ENCODE measurements around the gene ZNF224.

DNA sequence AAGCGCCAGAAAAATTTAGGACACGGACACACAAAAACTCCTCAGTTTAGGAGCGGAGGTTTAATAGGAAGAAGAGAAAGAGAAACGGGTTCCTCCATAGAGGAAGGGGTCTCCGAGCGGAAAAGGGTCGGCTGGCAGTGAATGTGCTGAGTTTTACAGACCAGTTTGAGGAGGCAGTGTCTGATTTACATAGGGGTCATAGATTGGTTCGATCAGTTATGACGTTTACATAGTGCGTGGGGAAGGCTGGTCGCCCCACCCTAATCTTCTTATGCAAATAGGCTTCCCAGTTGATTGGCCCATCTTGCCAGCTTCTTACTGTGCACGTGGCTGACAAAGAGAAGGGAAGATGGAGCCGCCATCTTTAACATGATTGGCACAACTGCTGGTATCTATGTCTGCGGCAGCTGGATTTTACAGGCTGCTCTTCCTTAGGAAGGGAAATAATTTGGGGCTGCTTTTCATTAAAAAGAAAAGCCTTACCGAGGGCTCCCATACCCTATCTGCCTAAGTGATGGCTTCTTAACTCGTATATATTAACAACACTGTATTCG is 17.8 kb downstream of the ZNF224 start:
- TF ChIP-seq POLR2AphosphoS5 (IDR thresholded peaks at IDR 0.05) (no peak), CTCF (IDR thresholded peaks at IDR 0.05) (no peak), POLR2A (IDR thresholded peaks at IDR 0.05) (no peak), EP300 (IDR thresholded peaks at IDR 0.05; ENCODE audit: low read depth) (no peak)
